Suprapubic skin (tissue), 4 donors: ENCODE results near the gene CDK8. TPM values are rescaled to one million over a fixed set of nuclear protein-coding genes. Genes with fewer than 3 reads are reported as not detected.

Source experiments
- DNase-seq, 2 donors: peaks; one replicate each; pipeline ENCODE4 v3.0.0-alpha.2; 2019; ENCODE audit warnings: low spot score in 2 of 2
- H3K27ac ChIP-seq: fragments of 200-600 bp; sonication (generic); one replicate; pipeline ENCODE4 v1.5.1; 2019
- H3K27me3 ChIP-seq: fragments of 200-600 bp; sonication (generic); one replicate; pipeline ENCODE4 v1.5.1; 2019
- H3K36me3 ChIP-seq: fragments of 200-600 bp; sonication (generic); one replicate; pipeline ENCODE4 v1.5.1; 2019
- H3K4me1 ChIP-seq: fragments of 200-600 bp; sonication (generic); one replicate; pipeline ENCODE4 v1.5.1; 2019
- H3K4me3 ChIP-seq: fragments of 200-600 bp; sonication (generic); one replicate; pipeline ENCODE4 v1.5.1; 2019; ENCODE audit warnings: mild to moderate bottlenecking
- H3K9me3 ChIP-seq: fragments of 200-600 bp; sonication (generic); one replicate; pipeline ENCODE4 v1.5.1; 2019
- CTCF ChIP-seq, 2 donors: fragments of 200-600 bp in 1 of 2; fragments of 450-650 bp in 1 of 2; sonication (generic) in 1 of 2; IDR thresholded peaks; one replicate each; pipeline ENCODE4 v1.5.1; 2016 to 2019; ENCODE audit warnings: antibody characterized with exemption in 2 of 2, mild to moderate bottlenecking in 1 of 2, moderate library complexity in 1 of 2
- EP300 ChIP-seq: sonication (generic); formaldehyde crosslinking; IDR thresholded peaks from one replicate; pipeline ENCODE4 v1.6.1; 2017; ENCODE audit warnings: antibody characterized with exemption
- POLR2A ChIP-seq, 2 donors: fragments of 450-650 bp; IDR thresholded peaks; one replicate each; pipeline ENCODE4 v1.6.1; 2017; ENCODE audit warnings: antibody characterized with exemption in 2 of 2, mild to moderate bottlenecking in 2 of 2, moderate library complexity in 2 of 2
- POLR2AphosphoS5 ChIP-seq, 3 donors: sonication (generic); formaldehyde crosslinking; IDR thresholded peaks; one replicate each; pipeline ENCODE4 v1.6.1; 2017; ENCODE audit warnings: antibody characterized with exemption in 3 of 3
- whole genome bisulfite sequencing: methylation state at CpG from one replicate; pipeline ENCODE4 v1.1.5; 2018; 5-methylcytosine and 5-hydroxymethylcytosine counted together
- total RNA-seq, 4 donors: library from RNA; depleted of rRNA; stranded (reverse); fragments of >200 nt; gene quantifications; one replicate each; pipeline ENCODE4 v1.1.0, GENCODE V29; 2016

The CDK8 gene
- total RNA-seq, 4 donors from 2014 or later: 9.8 to 13.3 (median 12.5) TPM

GRCh38 chr13:26320766-26321165, 66.8 kb downstream of the CDK8 start:
- H3K4me1 ChIP-seq: peaks cover 10% of the 10 kb centered on the region
- no peaks in the 10 kb centered on the region for H3K9me3 ChIP-seq
- no peak overlapping the region for H3K27ac ChIP-seq
- no peak for DNase-seq
- H3K4me3 ChIP-seq: no peak overlapping the region
- TF ChIP-seq CTCF (IDR thresholded peaks at IDR 0.05): no peak
- TF ChIP-seq POLR2AphosphoS5 (IDR thresholded peaks at IDR 0.05): no peak
- TF ChIP-seq EP300: no peak
- no peak for TF ChIP-seq POLR2A (IDR thresholded peaks at IDR 0.05)
- H3K27me3 ChIP-seq: no peaks in the 10 kb centered on the region
- H3K36me3 ChIP-seq: no peaks in the 10 kb centered on the region

- 47% methylated on average over 2 of the region's 2 CpGs for WGBS
- Histone ChIP-seq H3K27me3 (no peaks in the 10 kb centered on the region), H3K4me1 (peaks cover 10% of the 10 kb centered on the region), H3K27ac (no peak overlapping the region), H3K9me3 (no peaks in the 10 kb centered on the region), H3K36me3 (no peaks in the 10 kb centered on the region), H3K4me3 (no peak overlapping the region)
- DNase-seq: no peak
- TF ChIP-seq POLR2AphosphoS5 (IDR thresholded peaks at IDR 0.05): no peak
- TF ChIP-seq POLR2A (IDR thresholded peaks at IDR 0.05): no peak
- TF ChIP-seq EP300: no peak
- no peak for TF ChIP-seq CTCF (IDR thresholded peaks at IDR 0.05)
Observed at GRCh38 chr13:26323127-26323526, 69.2 kb downstream of the CDK8 start.

- Histone ChIP-seq H3K27me3 (no peaks in the 10 kb centered on the region), H3K4me3 (no peak overlapping the region), H3K9me3 (no peaks in the 10 kb centered on the region), H3K36me3 (no peaks in the 10 kb centered on the region), H3K27ac (no peak overlapping the region), H3K4me1 (peaks cover 10% of the 10 kb centered on the region)
- 91% methylated on average over 1 of the region's 1 CpG for WGBS
- no peak for TF ChIP-seq CTCF (IDR thresholded peaks at IDR 0.05)
- no peak for TF ChIP-seq POLR2AphosphoS5 (IDR thresholded peaks at IDR 0.05)
- TF ChIP-seq POLR2A (IDR thresholded peaks at IDR 0.05): no peak
- no peak for TF ChIP-seq EP300
- DNase-seq: no peak
Observed at GRCh38 chr13:26323764-26324163, 69.8 kb downstream of the CDK8 start.

- Histone ChIP-seq H3K4me3 (no peak overlapping the region), H3K27ac (no peak overlapping the region), H3K9me3 (no peaks in the 10 kb centered on the region), H3K36me3 (no peaks in the 10 kb centered on the region), H3K4me1 (peaks cover 10% of the 10 kb centered on the region), H3K27me3 (no peaks in the 10 kb centered on the region)
- no peak for TF ChIP-seq EP300
- TF ChIP-seq POLR2AphosphoS5 (IDR thresholded peaks at IDR 0.05): no peak
- no peak for TF ChIP-seq CTCF (IDR thresholded peaks at IDR 0.05)
- TF ChIP-seq POLR2A (IDR thresholded peaks at IDR 0.05): no peak
- no peak for DNase-seq
- 78% methylated on average over 3 of the region's 3 CpGs for WGBS
Observed at GRCh38 chr13:26324294-26324693, 70.4 kb downstream of the CDK8 start.

- no peaks in the 10 kb centered on the region for H3K9me3 ChIP-seq
- H3K36me3 ChIP-seq: no peaks in the 10 kb centered on the region
- DNase-seq: no peak
- H3K27ac ChIP-seq: no peak overlapping the region
- no peak overlapping the region for H3K4me3 ChIP-seq
- TF ChIP-seq POLR2A (IDR thresholded peaks at IDR 0.05) (no peak), POLR2AphosphoS5 (IDR thresholded peaks at IDR 0.05) (no peak), CTCF (IDR thresholded peaks at IDR 0.05) (no peak), EP300 (no peak)
- H3K27me3 ChIP-seq: no peaks in the 10 kb centered on the region
- H3K4me1 ChIP-seq: peaks cover 10% of the 10 kb centered on the region
Observed at GRCh38 chr13:26324867-26325266, 70.9 kb downstream of the CDK8 start.
